Adrenal gland (tissue), 12 donors: Measurements from ENCODE around the gene NTMT2. TPM values are rescaled to one million over a fixed set of nuclear protein-coding genes. Genes with fewer than 3 reads are reported as not detected.
"Not testable (repeated sequence)": the region's sequence is repeated elsewhere in the genome, so short reads cannot be mapped to it uniquely, and the experiment has no call there.

Experiments
- DNase-seq, 7 donors: peaks; one replicate each; pipeline ENCODE4 v3.0.0-alpha.2; 2019 to 2020
- H3K27ac ChIP-seq, 5 donors: fragments of 200-600 bp; sonication (generic) in 4 of 5; 1 replicate in 3 of 5; 2 replicates in 2 of 5; pipeline versions ENCODE4 v1.5.1 to v1.8.0; 2016 to 2020; ENCODE audit warnings: mild to moderate bottlenecking in 1 of 5
- H3K27me3 ChIP-seq: fragments of 200-600 bp; 2 replicates; pipeline ENCODE4 v1.8.0; 2021
- H3K36me3 ChIP-seq, 2 donors: fragments of 200-600 bp; replicated peaks in 1 of 2; 1 replicate in 1 of 2; 2 replicates in 1 of 2; pipeline versions ENCODE4 v1.5.1 to v1.8.0; 2018 to 2022
- H3K4me1 ChIP-seq, 2 donors: fragments of 200-600 bp; replicated peaks in 1 of 2; 1 replicate in 1 of 2; 2 replicates in 1 of 2; pipeline versions ENCODE4 v1.5.1 to v1.8.0; 2018 to 2021
- H3K4me3 ChIP-seq, 4 donors: fragments of 200-600 bp; sonication (generic) in 3 of 4; one replicate each; pipeline ENCODE4 v1.5.1; 2016 to 2018
- H3K9me3 ChIP-seq, 3 donors: fragments of 200-600 bp; sonication (generic) in 1 of 3; replicated peaks in 1 of 3; 1 replicate in 2 of 3; 2 replicates in 1 of 3; pipeline versions ENCODE4 v1.5.1 to v1.8.0; 2016 to 2021
- POLR2A ChIP-seq, 2 donors: fragments of 450-650 bp; IDR thresholded peaks; one replicate each; pipeline ENCODE4 v1.6.1; 2017; ENCODE audit warnings: antibody characterized with exemption in 2 of 2, mild to moderate bottlenecking in 2 of 2, moderate library complexity in 1 of 2
- WGBS, 4 donors: extraction: QIAGEN DNeasy Blood & Tissue Kit in 2 of 4; methylation state at CpG; one replicate each; pipeline versions ENCODE4 v1.1.5 to v1.1.7; 2013 to 2017; 5-methylcytosine and 5-hydroxymethylcytosine counted together
- intact Hi-C, 2 donors: fragments of 100-400 bp; cut with DNase I; formaldehyde crosslinking; loops; one replicate each; pipeline versions ENCODE4 v1.14.1 to v1.15.0; 2022 to 2023
- polyA plus RNA-seq, 3 donors: library from polyadenylated mRNA; stranded (reverse); fragments of 200-250 nt in 2 of 3; fragments of 350-450 nt in 1 of 3; fragmentation: Illumina TruSeq in 1 of 3; extraction: RNeasy Lipid Tissue Mini Kit (QIAGEN cat#74804) in 1 of 3; gene quantifications; one replicate each; pipeline ENCODE4 v1.2.3, GENCODE V29; 2013 to 2014
- total RNA-seq, 9 donors: library from RNA; depleted of rRNA in 4 of 9; stranded (reverse); fragments of >200 nt in 4 of 9; fragments of 120-200 nt in 1 of 9; fragmentation: NEBNext Ultra II Directional in 1 of 9; extraction: Animal tissue kit (Norgen Biotek cat#: 25700) in 1 of 9; gene quantifications; one replicate each; pipeline versions ENCODE4 v1.1.0 to v1.2.4, GENCODE V29; 2013 to 2023
- TF ChIP-seq, protein P1 (sequence below), 6 experiments: fragments of 450-650 bp in 4 of 6; fragments of 200-600 bp in 2 of 6; sonication (generic) in 1 of 6; IDR thresholded peaks; 1 replicate in 5 of 6; 2 replicates in 1 of 6; pipeline versions ENCODE4 v1.5.1 to v1.8.0; 2016 to 2021; ENCODE audit warnings: antibody characterized with exemption in 6 of 6, mild to moderate bottlenecking in 2 of 6, moderate library complexity in 1 of 6
- donor health status: healthy with polysubstance abuse.
- donor health status: Bipolar disorder and iron deficiency.
- donor health status: DM: yes; HTN: yes; CAD: no.
- donor health status: DM: no; HTN: no; CAD: no.
- donor health status: DM: no; HTN: no; CAD: no.
- donor health status: DM: yes; HTN: yes; CAD: no.

Gene NTMT2
- total and polyA plus RNA-seq, 12 donors: not detected

GRCh38 chr1:170164103-170164763 is 18.5 kb downstream of the NTMT2 start:
- H3K27ac ChIP-seq: no peak overlapping the region
- H3K4me1 ChIP-seq: peaks cover 0 to 6% of the 10 kb centered on the region in 2 donors
- no peaks in the 10 kb centered on the region for H3K36me3 ChIP-seq
- no peak overlapping the region for H3K4me3 ChIP-seq
- TF ChIP-seq, protein P1, sequence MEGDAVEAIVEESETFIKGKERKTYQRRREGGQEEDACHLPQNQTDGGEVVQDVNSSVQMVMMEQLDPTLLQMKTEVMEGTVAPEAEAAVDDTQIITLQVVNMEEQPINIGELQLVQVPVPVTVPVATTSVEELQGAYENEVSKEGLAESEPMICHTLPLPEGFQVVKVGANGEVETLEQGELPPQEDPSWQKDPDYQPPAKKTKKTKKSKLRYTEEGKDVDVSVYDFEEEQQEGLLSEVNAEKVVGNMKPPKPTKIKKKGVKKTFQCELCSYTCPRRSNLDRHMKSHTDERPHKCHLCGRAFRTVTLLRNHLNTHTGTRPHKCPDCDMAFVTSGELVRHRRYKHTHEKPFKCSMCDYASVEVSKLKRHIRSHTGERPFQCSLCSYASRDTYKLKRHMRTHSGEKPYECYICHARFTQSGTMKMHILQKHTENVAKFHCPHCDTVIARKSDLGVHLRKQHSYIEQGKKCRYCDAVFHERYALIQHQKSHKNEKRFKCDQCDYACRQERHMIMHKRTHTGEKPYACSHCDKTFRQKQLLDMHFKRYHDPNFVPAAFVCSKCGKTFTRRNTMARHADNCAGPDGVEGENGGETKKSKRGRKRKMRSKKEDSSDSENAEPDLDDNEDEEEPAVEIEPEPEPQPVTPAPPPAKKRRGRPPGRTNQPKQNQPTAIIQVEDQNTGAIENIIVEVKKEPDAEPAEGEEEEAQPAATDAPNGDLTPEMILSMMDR (IDR thresholded peaks at IDR 0.05): no peak
- TF ChIP-seq POLR2A (IDR thresholded peaks at IDR 0.05): no peak
- DNase-seq: no peak
- WGBS, 4 donors: 71 to 83% (median 74%) methylated on average over 4 of the region's 4 CpGs
- intact Hi-C loops: no loop called here
- H3K9me3 ChIP-seq: no peaks in the 10 kb centered on the region
- no peaks in the 10 kb centered on the region for H3K27me3 ChIP-seq

DNA sequence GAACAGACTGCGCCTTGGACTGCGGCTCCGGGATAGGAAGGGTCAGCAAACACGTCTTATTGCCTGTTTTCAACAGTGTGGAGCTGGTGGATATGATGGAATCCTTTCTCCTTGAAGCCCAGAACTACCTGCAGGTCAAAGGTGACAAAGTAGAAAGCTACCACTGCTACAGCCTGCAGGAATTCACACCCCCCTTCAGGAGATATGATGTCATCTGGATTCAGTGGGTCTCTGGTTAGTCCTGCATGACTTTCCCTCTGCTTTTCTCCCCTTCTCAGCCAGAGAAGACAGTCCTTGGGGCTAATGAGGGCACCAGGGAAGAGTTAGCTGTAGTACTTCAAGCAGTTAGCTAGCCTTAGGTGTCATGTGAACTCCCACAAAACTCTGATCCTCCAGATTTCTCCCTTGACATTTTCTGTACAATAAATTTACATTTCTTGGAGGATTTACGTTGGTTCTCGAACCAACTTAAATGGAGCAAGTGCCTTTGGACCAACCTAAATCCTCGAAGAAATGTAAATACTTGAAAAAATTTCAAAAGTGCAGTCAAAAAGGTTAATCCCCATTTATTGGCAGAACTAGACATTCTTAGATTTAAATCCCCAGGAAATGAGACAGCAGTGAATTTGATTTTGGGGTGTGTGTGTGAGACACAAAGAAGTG is 20.9 kb downstream of the NTMT2 start:
- no peaks in the 10 kb centered on the region for H3K36me3 ChIP-seq
- intact Hi-C loops: no loop called here

DNA sequence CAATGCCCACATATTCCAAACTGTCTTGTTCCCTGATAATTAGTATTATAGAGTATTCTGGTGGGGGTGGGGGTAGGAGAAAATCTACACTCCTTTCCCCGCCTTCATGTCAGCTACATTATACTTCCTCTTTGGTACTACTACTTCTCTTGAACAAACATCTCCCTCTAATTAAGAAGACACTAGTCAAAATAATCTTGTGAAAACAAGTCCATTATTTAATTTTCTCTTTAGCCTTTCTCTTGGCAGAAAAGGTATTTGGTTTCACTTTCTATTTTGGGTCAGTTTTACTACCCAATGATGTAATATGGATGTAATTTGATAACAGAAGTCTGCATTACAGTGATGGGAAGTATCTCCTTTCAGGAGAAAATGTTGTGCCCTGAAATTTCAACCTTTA is 22.5 kb downstream of the NTMT2 start:
- intact Hi-C loops: no loop called here
- H3K4me3 ChIP-seq: peak overlapping the region in 1 of 4 donors; percentile 31

More for the DNA sequence above, 20.9 kb downstream of the NTMT2 start:
- TF ChIP-seq POLR2A (IDR thresholded peaks at IDR 0.05): no peak
- TF ChIP-seq, protein P1 (IDR thresholded peaks at IDR 0.05): no peak
- WGBS, 4 donors: 82 to 96% (median 93%) methylated on average over 7 of the region's 7 CpGs
- Histone ChIP-seq H3K27ac (no peak overlapping the region), H3K27me3 (no peaks in the 10 kb centered on the region), H3K4me1 (peaks cover 0 to 6% of the 10 kb centered on the region in 2 donors), H3K9me3 (no peaks in the 10 kb centered on the region), H3K4me3 (no peak overlapping the region)
- DNase-seq: no peak

DNA sequence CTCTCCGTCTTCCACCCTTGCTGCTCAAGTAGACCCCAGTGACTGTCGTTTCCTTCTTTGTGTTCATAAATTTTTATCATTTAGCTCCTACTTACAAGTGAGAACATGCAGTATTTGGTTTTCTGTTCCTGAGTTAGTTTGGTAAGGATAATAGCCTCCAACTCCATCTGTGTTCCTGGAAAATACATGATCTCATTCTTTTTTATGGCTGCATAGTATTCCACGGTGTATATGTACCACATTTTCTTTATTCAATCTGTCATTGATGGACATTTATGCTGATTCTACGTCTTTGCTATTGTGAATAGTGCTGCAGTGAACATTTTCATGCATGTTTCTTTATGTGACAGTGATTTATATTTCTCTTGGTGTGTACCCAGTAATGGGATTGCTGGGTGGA is 24.8 kb downstream of the NTMT2 start:
- H3K4me3 ChIP-seq, H3K9me3 ChIP-seq, DNase-seq, H3K27ac ChIP-seq, H3K36me3 ChIP-seq, intact Hi-C loops, H3K27me3 ChIP-seq, H3K4me1 ChIP-seq: not testable (repeated sequence)
- WGBS, 4 donors: 86 to 90% (median 87%) methylated on average over 4 of the region's 4 CpGs

More for the DNA sequence above, 22.5 kb downstream of the NTMT2 start:
- DNase-seq: no peak
- WGBS, 4 donors: 62 to 78% (median 72%) methylated on average over 1 of the region's 1 CpG
- Histone ChIP-seq H3K36me3 (no peaks in the 10 kb centered on the region), H3K27me3 (no peaks in the 10 kb centered on the region), H3K27ac (no peak overlapping the region), H3K4me1 (peaks cover 0 to 6% of the 10 kb centered on the region in 2 donors), H3K9me3 (no peaks in the 10 kb centered on the region)
- TF ChIP-seq POLR2A (IDR thresholded peaks at IDR 0.05): no peak
- TF ChIP-seq, protein P1 (IDR thresholded peaks at IDR 0.05): no peak
